Astrocyte (in vitro differentiated cells and primary cell): ENCODE results near the gene SYCE3. TPM values are rescaled to one million over a fixed set of nuclear protein-coding genes. Genes with fewer than 3 reads are reported as not detected.

Source experiments
- DNase-seq: peaks from one replicate; pipeline ENCODE4 v3.0.0-alpha.2; 2010; ENCODE audit warnings: low read depth
- FAIRE-seq: peaks from 2 replicates; lab custom pipeline; 2011; peaks lifted over from hg19 to GRCh38; lab: Jason Lieb, UNC
- H2AFZ ChIP-seq: 2 replicates; pipeline ENCODE4 v1.6.0; 2012; ENCODE audit warnings: low read depth, low read length, inconsistent platforms
- H3K27ac ChIP-seq: 2 replicates; pipeline ENCODE4 v1.5.1; 2011; ENCODE audit warnings: low read depth, low read length, inconsistent platforms
- H3K27me3 ChIP-seq: 2 replicates; pipeline ENCODE4 v1.6.0; 2011; ENCODE audit warnings: low read length, inconsistent platforms; ENCODE audit not compliant: insufficient read depth
- H3K36me3 ChIP-seq: 2 replicates; pipeline ENCODE4 v1.5.1; 2011; ENCODE audit warnings: low read length, inconsistent platforms; ENCODE audit not compliant: insufficient read depth
- H3K4me1 ChIP-seq: 2 replicates; pipeline ENCODE4 v1.5.1; 2011; ENCODE audit warnings: low read length, inconsistent platforms; ENCODE audit not compliant: insufficient read depth
- H3K4me2 ChIP-seq: 2 replicates; pipeline ENCODE4 v1.6.0; 2012; ENCODE audit warnings: low read length, inconsistent platforms
- H3K4me3 ChIP-seq: 2 replicates; pipeline ENCODE4 v1.5.1; 2011; ENCODE audit warnings: low read depth, mild to moderate bottlenecking, low read length, inconsistent platforms; ENCODE audit not compliant: insufficient read depth
- H3K79me2 ChIP-seq: 2 replicates; pipeline ENCODE4 v1.6.0; 2012; ENCODE audit warnings: mild to moderate bottlenecking, low read length, inconsistent platforms; ENCODE audit not compliant: insufficient read depth
- H3K9ac ChIP-seq: 2 replicates; pipeline ENCODE4 v1.6.0; 2012; ENCODE audit warnings: mild to moderate bottlenecking, low read length, inconsistent platforms
- H3K9me3 ChIP-seq: 2 replicates; pipeline ENCODE4 v1.5.1; 2012; ENCODE audit warnings: low read depth, mild to moderate bottlenecking, low read length, inconsistent platforms; ENCODE audit not compliant: insufficient read depth
- H4K20me1 ChIP-seq: 2 replicates; pipeline ENCODE4 v1.6.0; 2012; ENCODE audit warnings: low read length, inconsistent platforms; ENCODE audit not compliant: insufficient read depth
- H3K27ac Mint-ChIP-seq: one replicate; pipeline ENCODE4 v1.8.0; 2021; ENCODE audit warnings: mild to moderate bottlenecking, mixed read lengths; ENCODE audit not compliant: unreplicated experiment
- H3K27me3 Mint-ChIP-seq: one replicate; pipeline ENCODE4 v1.8.0; 2021; ENCODE audit warnings: low read depth, mixed read lengths; ENCODE audit not compliant: unreplicated experiment
- H3K36me3 Mint-ChIP-seq: one replicate; pipeline ENCODE4 v1.8.0; 2021; ENCODE audit warnings: low read depth, mixed read lengths; ENCODE audit not compliant: unreplicated experiment
- H3K4me1 Mint-ChIP-seq: one replicate; pipeline ENCODE4 v1.8.0; 2021; ENCODE audit warnings: low read depth, mixed read lengths; ENCODE audit not compliant: unreplicated experiment
- H3K4me3 Mint-ChIP-seq: one replicate; pipeline ENCODE4 v1.8.0; 2021; ENCODE audit warnings: mild to moderate bottlenecking, moderate library complexity, mixed read lengths; ENCODE audit not compliant: unreplicated experiment
- H3K9me3 Mint-ChIP-seq: one replicate; pipeline ENCODE4 v1.8.0; 2021; ENCODE audit warnings: mild to moderate bottlenecking, mixed read lengths; ENCODE audit not compliant: unreplicated experiment
- CTCF ChIP-seq: IDR thresholded peaks from 2 replicates; pipeline ENCODE4 v1.5.1; 2011; ENCODE audit warnings: low read depth, mild to moderate bottlenecking, inconsistent platforms, low read length, moderate library complexity; ENCODE audit not compliant: insufficient read depth
- EZH2 ChIP-seq: IDR thresholded peaks from 2 replicates; pipeline ENCODE4 v1.6.1; 2012; ENCODE audit warnings: mild to moderate bottlenecking, low read length, inconsistent platforms; ENCODE audit not compliant: insufficient read depth
- total RNA-seq: library from RNA; stranded (reverse); gene quantifications from 2 replicates; pipeline ENCODE4 v1.2.1, GENCODE V29; 2021

The SYCE3 gene
- total RNA-seq, 1 donor from 2014 or later: not detected

GRCh38 chr22:50545522-50546325 is 17.0 kb downstream of the SYCE3 start, which contains the start of gene KLHDC7B:
TSS of gene KLHDC7B (plus strand) at chr22:50545899. CDS start at chr22:50546244, 345 bp downstream.
- Mint-ChIP-seq H3K4me1 (peaks cover 5% of the 10 kb centered on the region), H3K27ac (peak within 1 kb of the TSS; percentile 81), H3K36me3 (no peaks in the 10 kb centered on the region), H3K4me3 (no peak within 1 kb of the TSS), H3K9me3 (no peaks in the 10 kb centered on the region), H3K27me3 (peaks cover 21% of the 10 kb centered on the region)
- TF ChIP-seq EZH2 (peak; percentile 0), CTCF (no peak)
- no peaks in the 10 kb centered on the region for H3K9me3 ChIP-seq
- no peak for FAIRE-seq
- peaks cover 20% of the 10 kb centered on the region for H3K27me3 ChIP-seq
- H3K9ac ChIP-seq: no peak within 1 kb of the TSS
- no peak within 1 kb of the TSS for H3K4me3 ChIP-seq
- H3K4me1 ChIP-seq: no peaks in the 10 kb centered on the region
- H2AFZ ChIP-seq: no peak within 1 kb of the TSS
- H3K79me2 ChIP-seq: no peaks in the 10 kb centered on the region
- no peak within 1 kb of the TSS for H3K4me2 ChIP-seq
- DNase-seq: no peak
- H3K27ac ChIP-seq: no peak within 1 kb of the TSS
- no peaks in the 10 kb centered on the region for H3K36me3 ChIP-seq
- no peaks in the 10 kb centered on the region for H4K20me1 ChIP-seq

GRCh38 chr22:50544746-50545253 is 17.9 kb downstream of the SYCE3 start:
- no peaks in the 10 kb centered on the region for H3K79me2 ChIP-seq
- H3K9me3 ChIP-seq: no peaks in the 10 kb centered on the region
- H4K20me1 ChIP-seq: no peaks in the 10 kb centered on the region
- Mint-ChIP-seq H3K27me3 (peaks cover 12% of the 10 kb centered on the region), H3K4me3 (no peak overlapping the region), H3K36me3 (no peaks in the 10 kb centered on the region), H3K4me1 (peaks cover 5% of the 10 kb centered on the region), H3K27ac (peak overlapping the region; percentile 81), H3K9me3 (no peaks in the 10 kb centered on the region)
- FAIRE-seq (no peak), DNase-seq (no peak)
- peaks cover 14% of the 10 kb centered on the region for H3K27me3 ChIP-seq
- no peak for TF ChIP-seq EZH2
- H3K9ac ChIP-seq: no peak overlapping the region
- H3K4me2 ChIP-seq: no peak overlapping the region
- peaks cover under 1% of the 10 kb centered on the region for H3K4me1 ChIP-seq
- no peak overlapping the region for H3K27ac ChIP-seq
- H3K4me3 ChIP-seq: no peak overlapping the region
- no peaks in the 10 kb centered on the region for H3K36me3 ChIP-seq
- no peak overlapping the region for H2AFZ ChIP-seq

- peak overlapping the region; percentile 23 for H3K4me3 ChIP-seq
- Mint-ChIP-seq H3K27me3 (peaks cover 12% of the 10 kb centered on the region), H3K4me3 (no peak overlapping the region), H3K9me3 (no peaks in the 10 kb centered on the region), H3K27ac (no peak overlapping the region), H3K4me1 (peaks cover 8% of the 10 kb centered on the region), H3K36me3 (no peaks in the 10 kb centered on the region)
- peaks cover 3% of the 10 kb centered on the region for H3K4me1 ChIP-seq
- no peaks in the 10 kb centered on the region for H3K36me3 ChIP-seq
- no peak overlapping the region for H3K9ac ChIP-seq
- no peaks in the 10 kb centered on the region for H4K20me1 ChIP-seq
- H2AFZ ChIP-seq: peak overlapping the region; percentile 66
- DNase-seq: peak; percentile 36
- TF ChIP-seq CTCF (peak; percentile 33), EZH2 (no peak)
- H3K79me2 ChIP-seq: no peaks in the 10 kb centered on the region
- peak overlapping the region; percentile 73 for H3K4me2 ChIP-seq
- H3K27ac ChIP-seq: no peak overlapping the region
- FAIRE-seq: no peak
- H3K9me3 ChIP-seq: no peaks in the 10 kb centered on the region
- H3K27me3 ChIP-seq: peaks cover 13% of the 10 kb centered on the region
These were observed 18.5 kb downstream of the SYCE3 start for GRCh38 chr22:50544078-50544745.
